GM19397 (cell line): Measurements from ENCODE around the gene KAT7.
"Not testable (repeated sequence)": the region's sequence is repeated elsewhere in the genome, so short reads cannot be mapped to it uniquely, and the experiment has no call there.

Source experiments
- ATAC-seq: cut with Tn5 transposase; IDR thresholded peaks from one replicate; pipeline ENCODE4 v1.9.1; 2021; ENCODE audit warnings: mild to moderate bottlenecking, moderate library complexity; ENCODE audit not compliant: unreplicated experiment

The KAT7 gene

GRCh38 chr17:49798182-49798581 lies 9.7 kb downstream of the KAT7 start:
- ATAC-seq: no peak

DNA sequence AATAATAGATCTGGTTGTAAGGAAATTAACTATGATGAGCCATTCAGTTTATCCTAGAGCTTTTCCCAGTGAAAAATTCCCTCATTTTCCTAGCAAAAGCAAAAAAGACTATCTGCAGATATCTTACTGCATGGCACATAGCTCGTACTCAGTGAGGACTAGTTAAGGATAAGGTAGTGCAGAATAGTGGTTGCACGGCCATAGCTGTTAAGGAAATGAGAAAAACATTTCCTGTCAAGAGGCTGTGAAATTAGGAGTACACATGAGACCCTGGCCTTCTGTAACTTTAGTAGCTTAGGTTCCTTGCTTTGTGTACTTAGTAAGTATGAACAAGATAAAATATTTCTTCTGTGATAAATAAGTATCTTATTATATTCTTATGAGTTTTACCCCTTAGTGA lies 10.3 kb downstream of the KAT7 start:
- no peak for ATAC-seq

DNA sequence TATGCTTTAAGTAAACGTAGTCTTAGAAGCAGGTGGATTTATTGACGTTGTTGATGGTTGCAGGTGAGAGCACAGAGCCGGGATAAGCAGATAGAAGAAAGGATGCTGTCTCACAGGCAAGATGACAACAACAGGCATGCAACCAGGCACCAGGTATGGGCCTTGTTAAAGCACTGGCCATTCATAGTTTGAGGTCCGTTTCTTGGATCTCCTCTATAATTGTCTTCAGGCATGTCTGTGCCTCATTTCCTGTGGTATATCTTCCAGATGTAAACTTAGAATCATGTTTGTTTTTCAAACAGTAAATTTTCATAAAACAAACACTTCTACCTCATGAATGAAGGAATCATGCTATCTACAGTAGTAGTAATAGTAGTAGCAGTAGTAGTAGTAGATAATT lies 20.6 kb downstream of the KAT7 start:
- no peak for ATAC-seq

DNA sequence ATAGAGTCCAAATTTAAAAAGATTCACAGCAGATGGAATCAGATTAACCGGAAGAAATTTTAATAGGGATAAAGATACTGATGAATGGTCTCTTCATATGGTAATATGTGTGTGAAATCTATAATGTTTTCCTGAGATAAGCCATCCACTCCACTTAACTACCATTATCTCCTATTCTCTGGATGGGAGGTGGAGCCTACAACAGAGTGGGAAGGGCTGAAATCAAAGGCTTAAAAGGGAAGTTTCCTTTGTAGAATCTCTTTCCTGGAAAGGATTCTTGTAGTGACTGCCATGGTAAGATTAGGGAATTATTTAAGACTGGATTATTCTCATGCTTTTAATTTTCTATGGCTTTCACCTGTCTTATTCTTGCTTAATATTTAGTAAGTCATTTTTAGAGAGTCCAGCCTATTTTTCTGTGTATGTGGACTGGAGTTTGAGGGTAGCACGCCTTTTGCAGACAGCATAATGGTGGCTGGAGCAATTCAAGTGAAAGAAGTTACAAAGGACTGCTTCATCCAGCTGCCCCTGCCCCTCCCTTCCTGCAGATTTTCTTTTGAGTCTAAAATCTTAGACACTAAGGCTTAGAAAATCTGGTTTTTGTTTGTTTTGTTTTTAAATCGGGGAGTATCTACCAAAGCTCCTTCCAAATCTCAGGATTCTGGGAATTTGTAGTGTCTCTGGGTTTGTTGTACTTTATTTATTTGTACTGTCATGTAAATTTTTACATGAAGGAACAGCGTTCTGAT lies 26.5 kb downstream of the KAT7 start:
- no peak for ATAC-seq

DNA sequence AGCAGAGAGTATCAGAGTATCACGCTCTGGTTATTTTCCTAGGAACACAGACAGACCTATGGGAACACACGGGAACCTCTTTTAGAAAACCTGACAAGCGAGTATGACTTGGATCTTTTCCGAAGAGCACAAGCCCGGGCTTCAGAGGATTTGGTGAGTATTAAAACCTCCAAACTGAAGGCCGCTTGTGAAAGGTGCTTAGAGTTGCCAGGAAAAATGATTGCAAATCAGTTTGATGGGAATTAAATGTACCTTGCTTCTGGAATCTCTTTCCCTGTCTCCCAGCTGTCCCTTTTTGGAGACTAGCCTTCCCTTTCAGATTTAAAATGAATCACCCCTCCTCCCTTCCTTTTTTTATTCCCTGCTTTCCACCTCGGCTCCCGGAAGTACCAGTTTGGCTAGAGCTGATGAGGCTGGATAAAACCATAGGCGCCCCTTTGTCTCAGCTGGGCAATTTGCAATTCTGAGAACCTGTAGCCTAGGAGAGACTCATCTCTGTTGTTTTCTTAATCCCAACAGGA lies 27.3 kb downstream of the KAT7 start:
- ATAC-seq: no peak

GRCh38 chr17:49817993-49818392 lies 29.5 kb downstream of the KAT7 start:
- ATAC-seq: no peak

DNA sequence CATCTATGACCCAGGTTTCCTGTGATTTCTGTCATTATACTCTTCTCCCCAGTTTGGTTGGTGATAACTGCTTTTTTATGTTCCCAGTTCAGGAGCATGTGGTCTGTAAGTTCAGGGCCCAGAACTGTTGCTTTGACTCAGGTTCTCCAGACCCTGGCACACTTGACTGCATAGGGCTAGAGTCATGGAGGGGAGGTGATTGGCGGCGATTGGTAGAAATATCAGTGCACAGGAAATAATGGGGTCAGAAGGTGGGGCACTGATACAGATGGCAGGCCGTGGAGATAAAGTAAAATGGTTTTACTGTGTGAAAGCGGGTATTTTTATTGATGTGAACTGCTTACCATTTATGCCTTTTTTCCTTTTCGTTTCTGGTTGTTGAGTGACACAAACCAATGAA lies 30.7 kb downstream of the KAT7 start:
- no peak for ATAC-seq

GRCh38 chr17:49819651-49820050 lies 31.2 kb downstream of the KAT7 start:
- ATAC-seq: no peak

DNA sequence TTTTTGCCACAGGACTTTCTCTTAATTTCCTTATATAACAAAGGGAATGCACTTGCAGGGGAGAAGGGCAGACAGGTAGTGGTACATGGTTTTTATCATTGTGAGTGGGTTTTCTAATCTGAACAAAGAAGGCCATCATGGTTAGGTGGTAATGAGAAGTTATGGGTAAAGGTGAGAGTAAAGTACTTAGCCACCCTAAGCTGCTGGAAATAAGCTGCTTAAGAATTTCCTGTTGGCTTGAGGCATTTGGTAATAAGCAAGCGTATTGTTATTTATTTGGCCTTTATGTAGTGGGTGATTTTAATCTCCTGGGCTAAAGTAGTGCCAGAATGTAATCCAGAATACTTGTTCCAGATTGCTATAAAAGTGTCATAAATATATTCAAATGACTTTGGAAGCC lies 32.3 kb downstream of the KAT7 start:
- ATAC-seq: no peak

DNA sequence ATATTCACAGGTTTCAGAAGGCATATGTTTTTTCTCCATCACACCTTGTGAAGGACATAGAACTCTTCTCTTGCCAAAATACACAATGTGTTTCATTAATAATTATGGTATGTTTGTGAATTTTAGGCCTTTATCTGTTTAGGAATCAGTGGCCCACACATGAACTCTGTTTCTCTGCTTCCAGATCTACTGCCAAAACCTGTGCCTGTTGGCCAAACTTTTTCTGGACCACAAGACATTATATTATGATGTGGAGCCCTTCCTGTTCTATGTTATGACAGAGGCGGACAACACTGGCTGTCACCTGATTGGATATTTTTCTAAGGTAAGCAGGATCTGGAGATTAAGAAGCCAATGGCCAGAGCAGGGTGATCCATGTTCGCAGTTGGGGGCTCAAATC lies 33.0 kb downstream of the KAT7 start:
- no peak for ATAC-seq

GRCh38 chr17:49821916-49822315 lies 33.4 kb downstream of the KAT7 start:
- ATAC-seq: no peak

GRCh38 chr17:49822829-49823228 lies 34.3 kb downstream of the KAT7 start:
- ATAC-seq: no peak

- no peak for ATAC-seq
Measured at GRCh38 chr17:49823614-49824013, 35.1 kb downstream of the KAT7 start.

GRCh38 chr17:49825645-49826044 lies 37.2 kb downstream of the KAT7 start:
- ATAC-seq: no peak

DNA sequence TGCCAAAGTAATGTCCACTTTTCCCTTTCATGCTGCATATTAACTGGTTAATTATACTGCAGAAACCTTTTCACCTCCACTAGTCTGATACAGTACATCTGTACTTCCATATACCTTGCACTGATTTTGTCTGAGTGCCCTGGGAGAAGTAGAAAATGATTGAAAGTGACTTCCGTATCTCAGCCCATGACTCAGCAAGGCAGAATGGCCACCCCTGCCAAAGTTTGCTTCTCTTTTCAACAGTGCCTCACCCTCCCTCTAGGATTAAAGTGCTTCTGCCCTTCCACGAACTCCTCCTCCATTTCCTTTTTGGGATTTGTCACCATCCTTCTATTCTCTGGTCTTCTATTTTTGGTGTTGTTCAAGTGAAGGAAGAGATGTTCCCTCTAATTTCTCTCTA lies 39.8 kb downstream of the KAT7 start:
- not testable (repeated sequence) for ATAC-seq

DNA sequence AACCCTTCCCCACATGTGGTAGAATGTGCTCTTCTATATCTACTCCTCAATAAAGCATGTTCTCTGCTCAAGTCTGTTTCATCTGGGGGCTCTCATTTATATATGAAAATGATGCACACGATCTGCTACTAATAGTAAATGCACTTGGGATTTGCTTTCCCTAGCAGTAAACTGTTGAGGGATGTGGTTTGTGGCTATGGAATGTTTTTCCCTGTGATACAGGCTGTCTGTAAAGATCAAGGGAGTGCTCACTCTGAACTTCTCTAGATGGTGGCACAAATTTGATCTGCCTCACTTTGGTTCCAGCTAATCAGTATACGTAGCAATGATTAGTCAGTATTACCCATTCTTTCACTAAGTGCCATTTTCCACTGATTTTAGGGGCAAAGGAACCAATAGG lies 40.5 kb downstream of the KAT7 start:
- ATAC-seq: no peak

- ATAC-seq: no peak
Measured at GRCh38 chr17:49830605-49831004, 42.1 kb downstream of the KAT7 start.

DNA sequence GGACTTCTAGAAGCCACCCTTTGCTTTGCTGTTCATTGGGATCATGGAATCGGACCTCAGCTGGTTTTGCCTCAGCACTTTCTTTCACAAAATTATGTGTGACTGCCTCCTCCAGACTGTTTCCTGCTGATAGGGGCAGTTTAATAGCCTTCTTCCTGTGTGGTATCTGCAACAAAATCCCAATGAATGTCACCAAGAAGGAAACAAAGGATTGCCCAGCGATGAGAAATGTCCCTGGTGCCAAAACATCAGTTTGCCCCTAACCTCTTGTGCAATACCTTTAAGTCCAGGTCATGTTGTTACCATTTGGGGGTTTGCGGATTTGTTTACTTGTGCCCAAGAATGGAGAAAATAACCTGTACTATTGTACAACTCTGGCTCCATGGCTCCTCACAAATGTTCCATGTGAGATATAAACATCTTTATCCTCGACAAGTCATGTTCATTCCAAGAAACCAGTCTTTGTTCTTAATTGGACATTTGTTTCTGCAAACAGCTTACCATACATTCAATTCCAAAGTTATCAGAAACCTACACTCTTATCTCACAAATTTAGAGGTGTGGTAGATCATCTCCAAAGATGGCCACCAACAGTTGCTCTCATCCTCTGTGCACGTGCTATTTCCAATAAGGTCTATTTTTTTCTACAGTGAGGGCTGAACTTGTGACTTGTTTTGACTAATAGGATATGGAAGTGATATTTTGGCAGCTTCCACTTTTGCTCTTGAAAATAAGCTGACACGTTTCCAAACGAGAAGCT lies 44.5 kb downstream of the KAT7 start:
- no peak for ATAC-seq

GRCh38 chr17:49834118-49834743 lies 45.8 kb downstream of the KAT7 start:
- ATAC-seq: no peak

GRCh38 chr17:49835472-49835871 lies 47.0 kb downstream of the KAT7 start:
- ATAC-seq: no peak

- ATAC-seq: no peak
Measured at GRCh38 chr17:49836111-49837030, 47.9 kb downstream of the KAT7 start.
